AG09319 (cell line): ENCODE data around the gene PAFAH1B2.

Source experiments
- DNase-seq: peaks from one replicate; pipeline ENCODE4 v3.0.0-alpha.2; 2010; ENCODE audit warnings: low read depth; ENCODE audit errors: extremely low read depth
- CTCF ChIP-seq: IDR thresholded peaks from 2 replicates; pipeline ENCODE4 v1.5.1; 2011; ENCODE audit warnings: low read depth, mild to moderate bottlenecking, inconsistent platforms, low read length, moderate library complexity

The PAFAH1B2 gene

GRCh38 chr11:117170210-117170609, 26.1 kb downstream of the PAFAH1B2 start:
- DNase-seq = no peak
- no peak for TF ChIP-seq CTCF

GRCh38 chr11:117171007-117171403, 26.9 kb downstream of the PAFAH1B2 start:
- DNase-seq = no peak
- no peak for TF ChIP-seq CTCF

DNA sequence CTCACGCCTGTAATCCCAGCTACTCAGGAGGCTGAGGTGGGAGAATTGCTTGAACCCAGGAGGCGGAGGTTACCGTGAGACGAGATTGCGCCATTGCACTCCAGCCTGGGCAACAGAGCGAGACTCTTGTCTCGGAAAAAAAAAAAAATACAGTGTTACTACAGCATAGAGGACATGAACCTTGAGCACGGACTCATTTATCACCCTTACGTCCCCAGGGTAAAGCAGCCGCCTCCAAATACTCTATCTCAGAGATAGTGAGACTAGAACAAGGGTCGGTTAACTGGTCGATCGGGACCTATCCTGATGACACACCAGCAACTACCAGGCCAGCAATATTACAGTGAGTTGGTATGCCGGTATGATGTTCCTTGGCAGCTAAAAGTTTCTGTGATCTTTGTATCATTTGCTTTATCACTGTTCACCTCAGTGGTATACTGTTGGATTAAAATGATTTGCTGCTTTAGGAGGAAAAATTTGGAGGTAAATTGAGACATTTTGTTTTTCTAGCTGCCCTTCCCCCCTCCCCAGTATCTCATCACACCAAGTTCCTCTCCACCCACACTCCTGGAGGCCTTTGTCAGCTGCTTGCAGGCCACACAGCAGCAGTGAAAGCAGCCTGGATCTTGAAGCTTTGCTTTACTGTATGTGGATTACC, 27.4 kb downstream of the PAFAH1B2 start:
- no peak for DNase-seq
- no peak for TF ChIP-seq CTCF

- DNase-seq = no peak
Observed at GRCh38 chr11:117172724-117173421, 28.8 kb downstream of the PAFAH1B2 start.

DNA sequence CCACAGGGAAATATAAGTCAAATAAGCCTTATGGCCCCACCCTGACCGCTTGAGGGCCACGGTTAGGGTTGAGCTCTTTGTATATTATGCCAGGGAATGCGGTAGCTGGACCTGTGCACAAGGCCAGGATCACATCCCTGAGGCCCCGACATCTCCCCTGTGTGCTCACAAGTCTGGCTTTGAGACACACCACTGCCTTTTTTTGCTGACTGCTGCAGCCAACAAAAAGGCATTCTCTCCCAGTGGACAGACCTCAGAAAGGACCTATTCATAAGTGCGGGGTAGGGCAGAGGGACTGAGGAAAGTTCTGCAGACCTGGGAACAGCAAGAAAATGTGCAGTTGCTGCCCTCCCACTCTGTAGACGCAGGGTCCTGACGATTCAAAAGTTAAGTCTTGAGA, 31.0 kb downstream of the PAFAH1B2 start:
- DNase-seq = no peak
- TF ChIP-seq CTCF = no peak

More at GRCh38 chr11:117172724-117173421, 28.8 kb downstream of the PAFAH1B2 start:
- TF ChIP-seq CTCF = no peak

DNA sequence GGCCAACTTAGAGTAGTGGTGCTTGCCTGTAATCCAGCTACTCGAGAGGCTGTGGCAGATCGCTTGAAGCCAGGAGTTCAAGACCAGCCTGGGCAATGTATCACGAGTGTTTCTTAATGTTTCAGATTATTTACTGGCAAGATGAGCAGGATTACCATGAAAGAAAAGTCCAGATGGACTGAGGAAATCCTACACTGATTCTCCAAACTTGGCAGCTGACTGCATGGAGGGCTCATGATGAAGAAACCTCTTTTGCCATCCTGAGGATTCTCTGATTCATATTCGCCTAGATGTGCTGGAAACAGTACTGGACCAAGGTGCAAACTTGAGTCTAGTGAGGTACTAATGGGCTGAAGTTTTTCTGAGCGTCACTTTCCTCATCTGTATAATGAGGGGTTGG, 31.7 kb downstream of the PAFAH1B2 start:
- no peak for DNase-seq
- TF ChIP-seq CTCF = no peak

GRCh38 chr11:117176186-117176585, 32.1 kb downstream of the PAFAH1B2 start:
- no peak for TF ChIP-seq CTCF
- DNase-seq = no peak
